ENCODE data around the gene TTC21B.

The TTC21B gene

DNA sequence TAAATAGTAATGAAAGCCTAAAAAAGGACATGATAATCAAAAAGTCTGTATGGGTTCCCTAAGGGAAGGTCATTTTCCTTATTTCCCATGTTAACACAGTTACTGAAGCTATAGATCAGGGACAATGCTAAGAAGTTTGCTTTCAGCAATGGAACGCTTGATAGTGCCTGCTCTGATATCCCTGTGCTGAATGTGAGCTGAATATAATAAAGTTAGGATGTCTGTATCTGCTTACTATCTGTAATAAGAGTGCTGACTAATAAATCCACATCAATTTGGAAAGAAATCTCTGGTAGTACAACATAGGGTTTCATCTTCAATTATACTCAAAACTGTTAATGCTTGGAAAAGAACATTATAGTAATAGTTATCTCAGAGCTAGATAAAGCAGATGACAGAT is 25.8 kb downstream of the TTC21B start:
- no peaks in the 10 kb centered on the region for H3K27me3 ChIP-seq (ENCODE audit: insufficient read depth, low read length)
- H3K9me3 ChIP-seq (ENCODE audit: low read length) = no peaks in the 10 kb centered on the region
- H3K4me3 ChIP-seq (ENCODE audit: low read depth, low read length, poor library complexity, severe bottlenecking) = no peak overlapping the region
- no peaks in the 10 kb centered on the region for H3F3A ChIP-seq (ENCODE audit: insufficient read depth, low read length)
- TF ChIP-seq, protein P1, sequence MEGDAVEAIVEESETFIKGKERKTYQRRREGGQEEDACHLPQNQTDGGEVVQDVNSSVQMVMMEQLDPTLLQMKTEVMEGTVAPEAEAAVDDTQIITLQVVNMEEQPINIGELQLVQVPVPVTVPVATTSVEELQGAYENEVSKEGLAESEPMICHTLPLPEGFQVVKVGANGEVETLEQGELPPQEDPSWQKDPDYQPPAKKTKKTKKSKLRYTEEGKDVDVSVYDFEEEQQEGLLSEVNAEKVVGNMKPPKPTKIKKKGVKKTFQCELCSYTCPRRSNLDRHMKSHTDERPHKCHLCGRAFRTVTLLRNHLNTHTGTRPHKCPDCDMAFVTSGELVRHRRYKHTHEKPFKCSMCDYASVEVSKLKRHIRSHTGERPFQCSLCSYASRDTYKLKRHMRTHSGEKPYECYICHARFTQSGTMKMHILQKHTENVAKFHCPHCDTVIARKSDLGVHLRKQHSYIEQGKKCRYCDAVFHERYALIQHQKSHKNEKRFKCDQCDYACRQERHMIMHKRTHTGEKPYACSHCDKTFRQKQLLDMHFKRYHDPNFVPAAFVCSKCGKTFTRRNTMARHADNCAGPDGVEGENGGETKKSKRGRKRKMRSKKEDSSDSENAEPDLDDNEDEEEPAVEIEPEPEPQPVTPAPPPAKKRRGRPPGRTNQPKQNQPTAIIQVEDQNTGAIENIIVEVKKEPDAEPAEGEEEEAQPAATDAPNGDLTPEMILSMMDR (IDR thresholded peaks at IDR 0.05; ENCODE audit: low read length) = no peak
- no peak for TF ChIP-seq EZH2 (IDR thresholded peaks at IDR 0.05; ENCODE audit: borderline replicate concordance, low read length)
- no peaks in the 10 kb centered on the region for H3K4me1 ChIP-seq (ENCODE audit: insufficient read depth, low read length, severe bottlenecking)
- H3K79me2 ChIP-seq (ENCODE audit: insufficient read depth, low read length) = no peaks in the 10 kb centered on the region
- no peaks in the 10 kb centered on the region for H4K20me1 ChIP-seq (ENCODE audit: insufficient read depth, low read length)
- H3K4me2 ChIP-seq (ENCODE audit: low read length) = no peak overlapping the region
- H3K9ac ChIP-seq (ENCODE audit: low read length) = no peak overlapping the region
- H3K27ac ChIP-seq (ENCODE audit: low read depth, low read length, poor library complexity, severe bottlenecking) = no peak overlapping the region
- H3K36me3 ChIP-seq (ENCODE audit: insufficient read depth, low read length) = peaks cover 55% of the 10 kb centered on the region
- H2AFZ ChIP-seq (ENCODE audit: low read length) = no peak overlapping the region
- H3K9me2 ChIP-seq (ENCODE audit: low read depth, low read length) = no peaks in the 10 kb centered on the region

DNA sequence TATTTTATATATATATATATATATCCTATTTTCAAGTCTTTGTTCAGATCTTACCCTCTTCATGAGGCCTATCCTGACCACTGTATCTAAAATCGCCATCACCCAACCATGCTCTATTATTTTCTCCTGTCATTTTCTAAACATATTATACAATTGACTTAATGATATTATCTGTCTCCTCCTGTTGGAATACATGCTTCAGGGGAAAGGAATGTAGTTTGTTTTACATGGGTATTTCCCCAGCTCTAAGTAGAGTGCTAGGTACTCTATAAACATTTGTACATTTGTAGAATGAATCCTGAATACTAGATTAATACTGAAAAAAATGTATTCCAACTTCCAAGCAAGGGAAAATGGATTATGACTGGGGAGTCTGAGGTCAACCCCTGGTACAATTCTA is 26.2 kb downstream of the TTC21B start:
- no peaks in the 10 kb centered on the region for H3K9me2 ChIP-seq (ENCODE audit: low read depth, low read length)
- no peaks in the 10 kb centered on the region for H3F3A ChIP-seq (ENCODE audit: insufficient read depth, low read length)
- H3K4me1 ChIP-seq (ENCODE audit: insufficient read depth, low read length, severe bottlenecking) = no peaks in the 10 kb centered on the region
- H3K9me3 ChIP-seq (ENCODE audit: low read length) = no peaks in the 10 kb centered on the region
- H2AFZ ChIP-seq (ENCODE audit: low read length) = no peak overlapping the region
- no peaks in the 10 kb centered on the region for H3K79me2 ChIP-seq (ENCODE audit: insufficient read depth, low read length)
- no peaks in the 10 kb centered on the region for H3K27me3 ChIP-seq (ENCODE audit: insufficient read depth, low read length)
- no peak overlapping the region for H3K4me3 ChIP-seq (ENCODE audit: low read depth, low read length, poor library complexity, severe bottlenecking)
- no peak overlapping the region for H3K9ac ChIP-seq (ENCODE audit: low read length)
- TF ChIP-seq EZH2 (IDR thresholded peaks at IDR 0.05; ENCODE audit: borderline replicate concordance, low read length) = no peak
- TF ChIP-seq, protein P1 (IDR thresholded peaks at IDR 0.05; ENCODE audit: low read length) = no peak
- peaks cover 57% of the 10 kb centered on the region for H3K36me3 ChIP-seq (ENCODE audit: insufficient read depth, low read length)
- H3K4me2 ChIP-seq (ENCODE audit: low read length) = no peak overlapping the region
- H4K20me1 ChIP-seq (ENCODE audit: insufficient read depth, low read length) = no peaks in the 10 kb centered on the region
- H3K27ac ChIP-seq (ENCODE audit: low read depth, low read length, poor library complexity, severe bottlenecking) = no peak overlapping the region

DNA sequence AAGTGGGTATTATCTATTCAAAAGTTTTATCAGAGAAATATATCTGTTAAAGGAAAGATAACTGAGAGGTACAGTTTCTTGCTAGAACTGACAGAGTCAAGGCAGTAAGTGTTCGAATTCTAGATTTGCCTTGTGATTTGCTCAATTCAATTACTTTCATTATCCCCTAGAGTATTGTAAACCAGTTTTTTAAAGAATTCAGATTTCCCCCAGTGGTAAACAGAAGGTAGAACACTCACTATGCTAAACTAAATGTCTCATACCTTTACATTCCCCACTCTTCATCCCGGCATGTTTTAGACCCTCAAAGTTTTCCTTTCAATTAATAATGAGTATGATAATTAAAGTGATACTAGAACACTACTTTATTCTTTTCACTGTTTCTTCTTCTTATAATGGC is 28.6 kb downstream of the TTC21B start:
- no peaks in the 10 kb centered on the region for H3K4me1 ChIP-seq (ENCODE audit: insufficient read depth, low read length, severe bottlenecking)
- H3K36me3 ChIP-seq (ENCODE audit: insufficient read depth, low read length) = peaks cover 44% of the 10 kb centered on the region
- no peaks in the 10 kb centered on the region for H3K9me2 ChIP-seq (ENCODE audit: low read depth, low read length)
- TF ChIP-seq, protein P1 (IDR thresholded peaks at IDR 0.05; ENCODE audit: low read length) = no peak
- TF ChIP-seq EZH2 (IDR thresholded peaks at IDR 0.05; ENCODE audit: borderline replicate concordance, low read length) = no peak
- H3K27me3 ChIP-seq (ENCODE audit: insufficient read depth, low read length) = no peaks in the 10 kb centered on the region
- H4K20me1 ChIP-seq (ENCODE audit: insufficient read depth, low read length) = no peaks in the 10 kb centered on the region
- no peak overlapping the region for H3K9ac ChIP-seq (ENCODE audit: low read length)
- no peak overlapping the region for H2AFZ ChIP-seq (ENCODE audit: low read length)
- H3K9me3 ChIP-seq (ENCODE audit: low read length) = no peaks in the 10 kb centered on the region
- no peak overlapping the region for H3K4me3 ChIP-seq (ENCODE audit: low read depth, low read length, poor library complexity, severe bottlenecking)
- no peaks in the 10 kb centered on the region for H3K79me2 ChIP-seq (ENCODE audit: insufficient read depth, low read length)
- no peak overlapping the region for H3K4me2 ChIP-seq (ENCODE audit: low read length)
- no peak overlapping the region for H3K27ac ChIP-seq (ENCODE audit: low read depth, low read length, poor library complexity, severe bottlenecking)
- H3F3A ChIP-seq (ENCODE audit: insufficient read depth, low read length) = no peaks in the 10 kb centered on the region
